ENCODE data around the gene RWDD1. TPM values are rescaled to one million over a fixed set of nuclear protein-coding genes. Genes with fewer than 3 reads are reported as not detected.

RWDD1 gene
- total and polyA plus RNA-seq, 10 donors, result 25.8 to 57.5 (median 34.1) TPM

- Histone ChIP-seq H3K9me3 (no peaks in the 10 kb centered on the region), H3K36me3 (peaks cover 0 to 85% (median 14%) of the 10 kb centered on the region in 6 donors), H3K27ac (no peak overlapping the region), H3K4me3 (no peak overlapping the region), H3K4me1 (peaks cover under 1 to 60% (median 28%) of the 10 kb centered on the region in 6 donors), H3K27me3 (replicated peaks in 1 of 7) (no peaks in the 10 kb centered on the region)
- no peak for DNase-seq
- intact Hi-C loops (cut with DNase I; ENCODE audit: low total_unique reads), result no loop called here
- TF ChIP-seq POLR2AphosphoS5 (IDR thresholded peaks at IDR 0.05) (no peak), POLR2A (IDR thresholded peaks at IDR 0.05) (no peak), CTCF (IDR thresholded peaks at IDR 0.05 in 8 of 11, conservative IDR thresholded peaks at IDR 0.05 in 3 of 11) (no peak)
These were observed 7.0 kb downstream of the RWDD1 start for GRCh38 chr6:116578335-116578734.

DNA sequence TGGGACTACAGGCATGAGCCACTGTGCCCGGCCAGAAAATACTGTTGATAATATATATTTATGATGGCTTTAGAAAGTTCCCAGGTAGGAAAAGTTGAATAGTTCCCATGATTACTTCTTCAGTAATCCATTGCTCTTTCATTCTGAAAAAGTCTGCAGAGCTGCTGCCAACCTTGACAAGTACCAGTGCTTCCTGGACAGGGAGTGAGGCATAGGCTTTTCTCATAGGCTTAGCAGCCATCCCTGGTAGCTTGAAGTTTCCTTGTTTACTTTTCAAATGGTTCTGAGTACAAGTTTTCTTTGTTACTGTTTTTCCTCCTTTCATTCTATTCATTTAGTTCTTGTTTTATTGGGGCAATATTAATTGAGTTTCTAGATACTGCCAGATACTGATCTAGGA lies 7.8 kb downstream of the RWDD1 start:
- H3K4me1 ChIP-seq, result peaks cover 0 to 52% (median 20%) of the 10 kb centered on the region in 6 donors
- H3K27ac ChIP-seq, result no peak overlapping the region
- DNase-seq, result no peak
- 88 to 96% (median 94%) methylated on average over 1 of the region's 1 CpG for WGBS, 5 donors
- intact Hi-C loops (cut with DNase I; ENCODE audit: low total_unique reads), result no loop called here
- H3K4me3 ChIP-seq, result no peak overlapping the region
- H3K27me3 ChIP-seq (replicated peaks in 1 of 7), result no peaks in the 10 kb centered on the region
- peaks cover 0 to 90% (median 16%) of the 10 kb centered on the region in 6 donors for H3K36me3 ChIP-seq
- H3K9me3 ChIP-seq, result no peaks in the 10 kb centered on the region
- TF ChIP-seq CTCF (IDR thresholded peaks at IDR 0.05 in 8 of 11, conservative IDR thresholded peaks at IDR 0.05 in 3 of 11), result no peak
- no peak for TF ChIP-seq POLR2A (IDR thresholded peaks at IDR 0.05)
- no peak for TF ChIP-seq POLR2AphosphoS5 (IDR thresholded peaks at IDR 0.05)

- no peak for TF ChIP-seq POLR2A (IDR thresholded peaks at IDR 0.05)
- TF ChIP-seq CTCF (IDR thresholded peaks at IDR 0.05 in 8 of 11, conservative IDR thresholded peaks at IDR 0.05 in 3 of 11), result no peak
- no peak for TF ChIP-seq POLR2AphosphoS5 (IDR thresholded peaks at IDR 0.05)
- 82 to 96% (median 85%) methylated on average over 2 of the region's 2 CpGs for WGBS, 5 donors
- peaks cover 0 to 91% (median 22%) of the 10 kb centered on the region in 6 donors for H3K36me3 ChIP-seq
These were observed 8.9 kb downstream of the RWDD1 start for GRCh38 chr6:116580198-116580597.

DNA sequence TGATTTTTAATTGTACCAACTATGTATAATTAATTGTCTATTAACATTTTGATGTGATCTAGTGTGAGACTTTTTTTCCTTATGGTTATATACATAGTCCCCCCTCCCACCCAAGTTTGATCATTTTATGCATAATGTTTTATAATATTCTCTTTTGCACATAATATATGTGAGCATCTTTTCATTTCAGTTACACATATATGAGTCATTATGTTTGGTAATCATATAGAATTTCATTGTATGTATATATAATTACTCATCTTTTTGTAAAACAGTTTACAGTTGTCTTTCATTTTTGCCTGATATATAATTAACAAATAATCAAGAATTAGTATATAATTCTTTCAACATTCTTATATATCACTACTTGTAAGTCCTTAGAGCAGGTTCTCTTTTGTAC lies 15.0 kb downstream of the RWDD1 start:
- Histone ChIP-seq H3K27me3 (replicated peaks in 1 of 7) (no peaks in the 10 kb centered on the region), H3K36me3 (peaks cover 0 to 95% (median 52%) of the 10 kb centered on the region in 6 donors), H3K4me1 (no peaks in the 10 kb centered on the region), H3K9me3 (no peaks in the 10 kb centered on the region), H3K27ac (no peak overlapping the region), H3K4me3 (no peak overlapping the region)
- DNase-seq, result no peak
- intact Hi-C loops (cut with DNase I; ENCODE audit: low total_unique reads), result no loop called here
- TF ChIP-seq POLR2AphosphoS5 (IDR thresholded peaks at IDR 0.05), result no peak
- no peak for TF ChIP-seq POLR2A (IDR thresholded peaks at IDR 0.05)
- TF ChIP-seq CTCF (IDR thresholded peaks at IDR 0.05 in 8 of 11, conservative IDR thresholded peaks at IDR 0.05 in 3 of 11), result no peak

More at GRCh38 chr6:116580198-116580597, 8.9 kb downstream of the RWDD1 start:
- H3K4me3 ChIP-seq, result no peak overlapping the region
- no peak overlapping the region for H3K27ac ChIP-seq
- peaks cover 0 to 43% (median 17%) of the 10 kb centered on the region in 6 donors for H3K4me1 ChIP-seq
- H3K9me3 ChIP-seq, result no peaks in the 10 kb centered on the region
- intact Hi-C loops (cut with DNase I; ENCODE audit: low total_unique reads), result no loop called here
- no peaks in the 10 kb centered on the region for H3K27me3 ChIP-seq (replicated peaks in 1 of 7)
- no peak for DNase-seq
